ENCODE results near the gene SRPRB. TPM values are rescaled to one million over a fixed set of nuclear protein-coding genes. Genes with fewer than 3 reads are reported as not detected.

SRPRB gene
- total RNA-seq, 1 donor from 2014 or later: 7.6 TPM

GRCh38 chr3:133831966-133832801 lies 26.6 kb downstream of the SRPRB start:
- DNase-seq (ENCODE audit: extremely low spot score in 2 of 2): peak; percentile 82 to 84

GRCh38 chr3:133832802-133833144 lies 27.2 kb downstream of the SRPRB start:
- Histone ChIP-seq H3K27me3 (no peaks in the 10 kb centered on the region), H3K4me1 (no peaks in the 10 kb centered on the region), H3K4me3 (no peak overlapping the region), H3K27ac (no peak overlapping the region), H3K9me3 (no peaks in the 10 kb centered on the region), H3K36me3 (no peaks in the 10 kb centered on the region)
- TF ChIP-seq POLR2A (IDR thresholded peaks at IDR 0.05) (no peak), CTCF (IDR thresholded peaks at IDR 0.05) (no peak), POLR2AphosphoS5 (IDR thresholded peaks at IDR 0.05; ENCODE audit: insufficient read depth in 1 of 2, low read depth in 1 of 2) (no peak)
- intact Hi-C loops (cut with DNase I): no loop called here
- peak; percentile 65 to 93 for DNase-seq (ENCODE audit: extremely low spot score in 2 of 2)

More at GRCh38 chr3:133831966-133832801, 26.6 kb downstream of the SRPRB start:
- no peaks in the 10 kb centered on the region for H3K9me3 ChIP-seq
- H3K27me3 ChIP-seq: no peaks in the 10 kb centered on the region
- intact Hi-C loops (cut with DNase I): no loop called here
- no peak for TF ChIP-seq CTCF (IDR thresholded peaks at IDR 0.05)
- H3K27ac ChIP-seq: no peak overlapping the region
- H3K36me3 ChIP-seq: no peaks in the 10 kb centered on the region
- no peak overlapping the region for H3K4me3 ChIP-seq
- H3K4me1 ChIP-seq: no peaks in the 10 kb centered on the region

GRCh38 chr3:133833267-133833666 lies 27.7 kb downstream of the SRPRB start:
- no peak overlapping the region for H3K27ac ChIP-seq
- H3K36me3 ChIP-seq: no peaks in the 10 kb centered on the region
- TF ChIP-seq CTCF (IDR thresholded peaks at IDR 0.05) (no peak), POLR2A (IDR thresholded peaks at IDR 0.05) (no peak), POLR2AphosphoS5 (IDR thresholded peaks at IDR 0.05; ENCODE audit: insufficient read depth in 1 of 2, low read depth in 1 of 2) (no peak)
- H3K4me1 ChIP-seq: no peaks in the 10 kb centered on the region
- H3K4me3 ChIP-seq: no peak overlapping the region
- intact Hi-C loops (cut with DNase I): no loop called here
- no peaks in the 10 kb centered on the region for H3K9me3 ChIP-seq
- DNase-seq (ENCODE audit: extremely low spot score in 2 of 2): peak; percentile 71 to 92
- H3K27me3 ChIP-seq: no peaks in the 10 kb centered on the region

GRCh38 chr3:133833880-133834620 lies 28.4 kb downstream of the SRPRB start:
- Histone ChIP-seq H3K36me3 (no peaks in the 10 kb centered on the region), H3K27me3 (no peaks in the 10 kb centered on the region), H3K27ac (no peak overlapping the region), H3K4me1 (no peaks in the 10 kb centered on the region), H3K4me3 (no peak overlapping the region), H3K9me3 (no peaks in the 10 kb centered on the region)
- DNase-seq (ENCODE audit: extremely low spot score in 2 of 2): peak; percentile 58 to 65
- intact Hi-C loops (cut with DNase I): no loop called here
- no peak for TF ChIP-seq POLR2A (IDR thresholded peaks at IDR 0.05)
- no peak for TF ChIP-seq CTCF (IDR thresholded peaks at IDR 0.05)
- TF ChIP-seq POLR2AphosphoS5 (IDR thresholded peaks at IDR 0.05; ENCODE audit: insufficient read depth in 1 of 2, low read depth in 1 of 2): no peak
